ENCODE measurements around the gene POMP. TPM values are rescaled to one million over a fixed set of nuclear protein-coding genes. Genes with fewer than 3 reads are reported as not detected.

Gene POMP
- total and polyA plus RNA-seq, 7 experiments from 2014 or later: 18.8 to 97.0 (median 25.2) TPM

- Histone ChIP-seq H3K36me3 (ENCODE audit: control insufficient read depth in 2 of 3, insufficient read depth in 3 of 3, low read length in 3 of 3) (peaks cover 0 to 5% (median 0%) of the 10 kb centered on the region in 3 experiments), H3K27ac (ENCODE audit: low read depth, low read length) (no peak overlapping the region), H3K27me3 (ENCODE audit: control insufficient read depth in 2 of 2, insufficient read depth in 2 of 2, low read length in 2 of 2) (no peaks in the 10 kb centered on the region), H3K4me3 (ENCODE audit: low read length) (no peak overlapping the region), H3K9me3 (ENCODE audit: control insufficient read depth in 2 of 3, low read length in 3 of 3) (no peaks in the 10 kb centered on the region), H3K4me1 (ENCODE audit: control insufficient read depth in 2 of 2, insufficient read depth in 2 of 2, low read length in 2 of 2) (no peaks in the 10 kb centered on the region)
- POLR2A ChIA-PET: interaction anchor here (0.5 kb wide), 1 partner anchor 611 kb away, joined by 3 read pairs; no protein-coding TSS in a partner anchor
- H3K4me1 Mint-ChIP-seq: peaks cover 7 to 24% (median 16%) of the 10 kb centered on the region in 7 donors
- H3K27ac Mint-ChIP-seq: peak overlapping the region in 3 of 9 donors; percentile 3 to 46 (median 5)
- no peaks in the 10 kb centered on the region for H3K9me3 Mint-ChIP-seq
- ATAC-seq: no peak
- H3K4me3 Mint-ChIP-seq: no peak overlapping the region
- intact Hi-C loops (cut with micrococcal nuclease): loop anchor here in 1 of 2 donors (10.0 kb wide), 1 partner anchor 943 kb away; the partner anchor contains the start of gene SLC7A1
- no peaks in the 10 kb centered on the region for H3K27me3 Mint-ChIP-seq
- CTCF ChIA-PET: no interaction called here
- no peak for DNase-seq
- peaks cover 0 to 17% (median 4%) of the 10 kb centered on the region in 5 donors for H3K36me3 Mint-ChIP-seq
Observed at GRCh38 chr13:28651810-28652401, 7.0 kb upstream of the POMP start.

GRCh38 chr13:28653111-28653510 is 5.8 kb upstream of the POMP start:
- Histone ChIP-seq H3K36me3 (ENCODE audit: control insufficient read depth in 2 of 3, insufficient read depth in 3 of 3, low read length in 3 of 3) (peaks cover 0 to 5% (median 0%) of the 10 kb centered on the region in 3 experiments), H3K4me3 (ENCODE audit: low read length) (no peak overlapping the region), H3K27me3 (ENCODE audit: control insufficient read depth in 2 of 2, insufficient read depth in 2 of 2, low read length in 2 of 2) (no peaks in the 10 kb centered on the region), H3K4me1 (ENCODE audit: control insufficient read depth in 2 of 2, insufficient read depth in 2 of 2, low read length in 2 of 2) (peaks cover 7 to 10% of the 10 kb centered on the region in 2 donors), H3K9me3 (ENCODE audit: control insufficient read depth in 2 of 3, low read length in 3 of 3) (no peaks in the 10 kb centered on the region), H3K27ac (ENCODE audit: low read depth, low read length) (no peak overlapping the region)
- H3K4me3 Mint-ChIP-seq: no peak overlapping the region
- H3K4me1 Mint-ChIP-seq: peaks cover 17 to 36% (median 27%) of the 10 kb centered on the region in 7 donors
- intact Hi-C loops (cut with micrococcal nuclease): loop anchor here in 1 of 2 donors (10.0 kb wide), 1 partner anchor 942 kb away; the partner anchor contains the start of gene SLC7A1
- H3K27ac Mint-ChIP-seq: peak overlapping the region in 1 of 9 donors; percentile 26
- H3K27me3 Mint-ChIP-seq: no peaks in the 10 kb centered on the region
- no peaks in the 10 kb centered on the region for H3K9me3 Mint-ChIP-seq
- ChIA-PET POLR2A (no interaction called here), CTCF (no interaction called here)
- peaks cover 0 to 23% (median 4%) of the 10 kb centered on the region in 5 donors for H3K36me3 Mint-ChIP-seq
- DNase-seq (no peak), ATAC-seq (no peak)

DNA sequence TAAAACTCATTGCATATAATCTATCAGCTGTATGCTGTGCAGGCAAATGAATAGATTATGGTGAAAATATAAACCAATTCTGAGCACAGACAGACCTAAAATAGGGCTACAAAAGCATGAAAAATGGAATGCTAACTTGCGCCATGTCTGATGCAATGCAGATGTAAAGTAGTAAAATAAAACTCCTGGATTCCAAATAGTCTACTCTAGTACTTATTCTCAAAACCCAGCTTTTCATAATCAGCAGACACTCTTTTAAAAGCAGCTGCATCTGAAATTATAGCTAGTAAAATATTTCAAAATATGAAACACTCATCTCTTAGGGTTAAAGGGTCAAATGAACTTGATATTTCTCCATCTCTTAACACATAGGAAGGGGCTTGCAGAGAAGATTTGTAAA is 4.7 kb upstream of the POMP start:
- Histone ChIP-seq H3K36me3 (ENCODE audit: control insufficient read depth in 2 of 3, insufficient read depth in 3 of 3, low read length in 3 of 3) (peaks cover 0 to 8% (median 0%) of the 10 kb centered on the region in 3 experiments), H3K27me3 (ENCODE audit: control insufficient read depth in 2 of 2, insufficient read depth in 2 of 2, low read length in 2 of 2) (no peaks in the 10 kb centered on the region), H3K9me3 (ENCODE audit: control insufficient read depth in 2 of 3, low read length in 3 of 3) (no peaks in the 10 kb centered on the region), H3K4me3 (ENCODE audit: low read length) (no peak overlapping the region), H3K27ac (ENCODE audit: low read depth, low read length) (no peak overlapping the region), H3K4me1 (ENCODE audit: control insufficient read depth in 2 of 2, insufficient read depth in 2 of 2, low read length in 2 of 2) (peaks cover 9 to 11% of the 10 kb centered on the region in 2 donors)
- H3K36me3 Mint-ChIP-seq: peaks cover 0 to 24% (median 4%) of the 10 kb centered on the region in 5 donors
- DNase-seq (no peak), ATAC-seq (no peak)
- H3K27me3 Mint-ChIP-seq: no peaks in the 10 kb centered on the region
- peaks cover 16 to 46% (median 33%) of the 10 kb centered on the region in 7 donors for H3K4me1 Mint-ChIP-seq
- CTCF ChIA-PET: no interaction called here
- H3K9me3 Mint-ChIP-seq: peaks cover 0 to 1% (median 0%) of the 10 kb centered on the region in 11 donors
- no peak overlapping the region for H3K27ac Mint-ChIP-seq
- POLR2A ChIA-PET: no interaction called here
- H3K4me3 Mint-ChIP-seq: no peak overlapping the region
- intact Hi-C loops (cut with micrococcal nuclease): loop anchor here in 1 of 2 donors (10.0 kb wide), 1 partner anchor 941 kb away; the partner anchor contains the start of gene SLC7A1

DNA sequence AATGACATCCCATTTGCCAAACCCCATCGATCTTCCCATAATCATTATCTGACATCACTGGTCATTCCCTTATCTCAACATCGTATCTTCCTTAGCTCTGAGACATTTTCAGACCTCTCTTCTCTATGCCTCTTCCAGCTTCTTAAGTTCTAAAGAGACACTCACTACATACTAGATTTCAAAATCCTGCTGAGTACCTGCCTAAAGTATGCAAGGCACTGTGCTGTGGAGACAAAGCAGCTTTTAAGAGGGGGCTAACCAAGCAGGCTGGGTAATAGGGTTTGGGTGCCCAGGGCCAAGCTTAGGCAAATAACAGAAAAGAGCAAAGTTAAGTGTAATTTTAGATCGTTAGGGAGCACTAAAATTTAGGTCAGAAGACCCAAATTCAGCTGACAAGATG is 3.4 kb upstream of the POMP start:
- ChIA-PET POLR2A (interaction anchor here (1.4 kb wide), 1 partner anchor 63 kb away, joined by 7 read pairs; the partner anchor contains the start of gene SLC46A3), CTCF (no interaction called here)
- Histone ChIP-seq H3K27me3 (ENCODE audit: control insufficient read depth in 2 of 2, insufficient read depth in 2 of 2, low read length in 2 of 2) (no peaks in the 10 kb centered on the region), H3K36me3 (ENCODE audit: control insufficient read depth in 2 of 3, insufficient read depth in 3 of 3, low read length in 3 of 3) (peaks cover 0 to 10% (median 0%) of the 10 kb centered on the region in 3 experiments), H3K4me1 (ENCODE audit: control insufficient read depth in 2 of 2, insufficient read depth in 2 of 2, low read length in 2 of 2) (peaks cover 18 to 23% of the 10 kb centered on the region in 2 donors), H3K4me3 (ENCODE audit: low read length) (no peak overlapping the region), H3K27ac (ENCODE audit: low read depth, low read length) (no peak overlapping the region), H3K9me3 (ENCODE audit: control insufficient read depth in 2 of 3, low read length in 3 of 3) (no peaks in the 10 kb centered on the region)
- Mint-ChIP-seq H3K4me1 (peaks cover 21 to 55% (median 45%) of the 10 kb centered on the region in 7 donors), H3K4me3 (no peak overlapping the region), H3K27ac (peak overlapping the region in 6 of 9 donors; percentile 10 to 76 (median 64)), H3K9me3 (peaks cover 0 to 1% (median 0%) of the 10 kb centered on the region in 11 donors), H3K36me3 (peaks cover 0 to 23% (median 4%) of the 10 kb centered on the region in 5 donors), H3K27me3 (no peaks in the 10 kb centered on the region)
- intact Hi-C loops (cut with micrococcal nuclease): loop anchor here (5.0 to 10.0 kb wide), 3 partner anchors 939 to 1962 kb away; partner anchors contain the start of genes RPL21 (in 1 of the 2), SLC7A1 (in 1 of the 2) and USPL1 (in 1 of the 2)
- ATAC-seq (no peak), DNase-seq (no peak)

GRCh38 chr13:28657784-28658538 is 969 bp upstream of the POMP start:
- Mint-ChIP-seq H3K27me3 (no peaks in the 10 kb centered on the region), H3K27ac (peak overlapping the region; percentile 94 to 99 (median 99)), H3K4me3 (peak overlapping the region; percentile 88 to 100 (median 98)), H3K9me3 (peaks cover 0 to 3% (median 0%) of the 10 kb centered on the region in 11 donors), H3K4me1 (peaks cover 38 to 79% (median 68%) of the 10 kb centered on the region in 7 donors), H3K36me3 (peaks cover 4 to 31% (median 10%) of the 10 kb centered on the region in 5 donors)
- DNase-seq (peak in 1 of 9 donors; percentile 11), ATAC-seq (no peak)
- peaks cover 0 to 12% (median 4%) of the 10 kb centered on the region in 3 experiments for H3K36me3 ChIP-seq (ENCODE audit: control insufficient read depth in 2 of 3, insufficient read depth in 3 of 3, low read length in 3 of 3)
- POLR2A ChIA-PET: interaction anchor here (0.8 to 2.3 kb wide), 5 partner anchors 9 to 518 kb away, joined by 5 to 20 read pairs (median 8); partner anchors contain the start of gene SLC46A3
- H3K9me3 ChIP-seq (ENCODE audit: control insufficient read depth in 2 of 3, low read length in 3 of 3): no peaks in the 10 kb centered on the region
- peak overlapping the region; percentile 86 for H3K4me3 ChIP-seq (ENCODE audit: low read length)
- H3K4me1 ChIP-seq (ENCODE audit: control insufficient read depth in 2 of 2, insufficient read depth in 2 of 2, low read length in 2 of 2): peaks cover 25 to 29% of the 10 kb centered on the region in 2 donors
- intact Hi-C loops (cut with micrococcal nuclease): loop anchor here (2.0 to 10.0 kb wide), 6 partner anchors 165 to 1959 kb away; partner anchors contain the start of genes RPL21 (in 1 of the 2), SLC7A1 (in 1 of the 2), USP12 (in 1 of the 2) and USPL1 (in 1 of the 2)
- CTCF ChIA-PET: interaction anchor here (1.5 kb wide), 1 partner anchor 152 kb away, joined by 3 read pairs; no protein-coding TSS in a partner anchor
- H3K27ac ChIP-seq (ENCODE audit: low read depth, low read length): peak overlapping the region; percentile 96
- no peaks in the 10 kb centered on the region for H3K27me3 ChIP-seq (ENCODE audit: control insufficient read depth in 2 of 2, insufficient read depth in 2 of 2, low read length in 2 of 2)

DNA sequence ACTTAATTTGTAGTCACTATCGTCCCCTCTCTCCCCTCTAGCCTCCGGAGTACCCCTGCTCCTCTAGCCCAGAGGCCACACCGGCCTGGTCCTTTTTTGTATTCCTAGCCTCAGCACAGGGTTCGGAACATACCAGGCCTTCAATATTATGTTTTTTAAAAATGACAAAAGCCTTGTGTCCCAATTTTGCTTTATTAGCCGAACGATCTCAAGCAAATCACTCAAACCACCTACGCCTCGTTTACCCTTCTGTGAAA is 463 bp upstream of the POMP start:
- intact Hi-C loops (cut with micrococcal nuclease): loop anchor here (2.0 to 10.0 kb wide), 6 partner anchors 166 to 1959 kb away; partner anchors contain the start of genes RPL21 (in 1 of the 2), SLC7A1 (in 1 of the 2), USP12 (in 1 of the 2) and USPL1 (in 1 of the 2)
- no peaks in the 10 kb centered on the region for H3K9me3 ChIP-seq (ENCODE audit: control insufficient read depth in 2 of 3, low read length in 3 of 3)
- H3K27me3 ChIP-seq (ENCODE audit: control insufficient read depth in 2 of 2, insufficient read depth in 2 of 2, low read length in 2 of 2): no peaks in the 10 kb centered on the region
- H3K27ac Mint-ChIP-seq: peak overlapping the region; percentile 94 to 99 (median 99)
- ATAC-seq (no peak), DNase-seq (peak in 1 of 9 donors; percentile 32)
- ChIA-PET CTCF (interaction anchor here (1.5 kb wide), 1 partner anchor 153 kb away, joined by 3 read pairs; no protein-coding TSS in a partner anchor), POLR2A (interaction anchor here (0.8 to 2.3 kb wide), 6 partner anchors 10 to 519 kb away, joined by 3 to 20 read pairs (median 7); partner anchors contain the start of gene SLC46A3)
- H3K4me1 Mint-ChIP-seq: peaks cover 38 to 80% (median 68%) of the 10 kb centered on the region in 7 donors
- H3K4me3 Mint-ChIP-seq: peak overlapping the region; percentile 88 to 100 (median 98)
- H3K4me3 ChIP-seq (ENCODE audit: low read length): peak overlapping the region; percentile 86
- no peaks in the 10 kb centered on the region for H3K27me3 Mint-ChIP-seq
- H3K27ac ChIP-seq (ENCODE audit: low read depth, low read length): peak overlapping the region; percentile 96
- H3K4me1 ChIP-seq (ENCODE audit: control insufficient read depth in 2 of 2, insufficient read depth in 2 of 2, low read length in 2 of 2): peaks cover 25 to 29% of the 10 kb centered on the region in 2 donors
- H3K36me3 Mint-ChIP-seq: peaks cover 4 to 31% (median 10%) of the 10 kb centered on the region in 5 donors
- H3K9me3 Mint-ChIP-seq: peaks cover 0 to 3% (median 0%) of the 10 kb centered on the region in 11 donors
- H3K36me3 ChIP-seq (ENCODE audit: control insufficient read depth in 2 of 3, insufficient read depth in 3 of 3, low read length in 3 of 3): peaks cover 0 to 15% (median 4%) of the 10 kb centered on the region in 3 experiments

Data from naive thymus-derived CD4-positive, alpha-beta T cell (primary cell).